Measurements from ENCODE around the gene SLC7A4.
A peak's percentile ranks its signal among the peaks of the same experiment; 100 is the strongest.
"Not testable (repeated sequence)": the region's sequence is repeated elsewhere in the genome, so short reads cannot be mapped to it uniquely, and the experiment has no call there.

SLC7A4 gene

GRCh38 chr22:21018314-21018713 is 14.0 kb downstream of the SLC7A4 start:
- H3K9me3 Mint-ChIP-seq: no peaks in the 10 kb centered on the region
- peak overlapping the region in 1 of 2 donors; percentile 20 for H3K27ac Mint-ChIP-seq

GRCh38 chr22:21016644-21017420 is 15.5 kb downstream of the SLC7A4 start:
- no peak overlapping the region for H3K27ac Mint-ChIP-seq
- H3K4me3 Mint-ChIP-seq: no peak overlapping the region
- ATAC-seq: no peak

More at GRCh38 chr22:21018314-21018713, 14.0 kb downstream of the SLC7A4 start:
- ATAC-seq: no peak
- no peak for DNase-seq
- no peak overlapping the region for H3K4me3 Mint-ChIP-seq
- H3K27me3 Mint-ChIP-seq: no peaks in the 10 kb centered on the region
- peaks cover 18% of the 10 kb centered on the region for H3K4me1 Mint-ChIP-seq

GRCh38 chr22:21015466-21016006 is 16.8 kb downstream of the SLC7A4 start:
- peak overlapping the region; percentile 21 to 98 for H3K4me3 Mint-ChIP-seq
- no peaks in the 10 kb centered on the region for H3K9me3 Mint-ChIP-seq
- H3K27me3 Mint-ChIP-seq: no peaks in the 10 kb centered on the region
- DNase-seq: no peak
- peaks cover 18% of the 10 kb centered on the region for H3K4me1 Mint-ChIP-seq
- no peak for ATAC-seq
- H3K27ac Mint-ChIP-seq: no peak overlapping the region

More at GRCh38 chr22:21016644-21017420, 15.5 kb downstream of the SLC7A4 start:
- DNase-seq: no peak
- H3K27me3 Mint-ChIP-seq: no peaks in the 10 kb centered on the region
- H3K9me3 Mint-ChIP-seq: no peaks in the 10 kb centered on the region
- peaks cover 18% of the 10 kb centered on the region for H3K4me1 Mint-ChIP-seq

- Mint-ChIP-seq H3K27ac (peak within 1 kb of the TSS; percentile 82 to 89), H3K27me3 (no peaks in the 10 kb centered on the region), H3K9me3 (no peaks in the 10 kb centered on the region), H3K4me1 (peaks cover 18% of the 10 kb centered on the region), H3K4me3 (peak within 1 kb of the TSS; percentile 92 to 98)
- ATAC-seq (no peak), DNase-seq (no peak)
Measured at GRCh38 chr22:21014726-21015465, 17.5 kb downstream of the SLC7A4 start, which contains the start of gene P2RX6. Gene P2RX6 (plus strand): TSS chr22:21015165. CDS start chr22:21015175, 10 bp downstream.

- Mint-ChIP-seq H3K27ac (peak overlapping the region; percentile 82 to 89), H3K4me1 (peaks cover 18% of the 10 kb centered on the region), H3K9me3 (no peaks in the 10 kb centered on the region), H3K27me3 (no peaks in the 10 kb centered on the region), H3K4me3 (peak overlapping the region; percentile 92 to 98)
- peak; percentile 95 for ATAC-seq
- DNase-seq: peak; percentile 86 to 90
Measured at GRCh38 chr22:21014202-21014725, 18.1 kb downstream of the SLC7A4 start.

- Mint-ChIP-seq H3K9me3 (no peaks in the 10 kb centered on the region), H3K27ac (peak overlapping the region; percentile 82 to 89), H3K27me3 (no peaks in the 10 kb centered on the region), H3K4me3 (peak overlapping the region; percentile 92 to 98), H3K4me1 (peaks cover 18% of the 10 kb centered on the region)
- DNase-seq: no peak
- no peak for ATAC-seq
Measured at GRCh38 chr22:21013657-21014201, 18.6 kb downstream of the SLC7A4 start.

- Mint-ChIP-seq H3K27ac (no peak overlapping the region), H3K4me1 (peaks cover 18% of the 10 kb centered on the region), H3K4me3 (peak overlapping the region; percentile 92 to 98), H3K9me3 (no peaks in the 10 kb centered on the region), H3K27me3 (no peaks in the 10 kb centered on the region)
- DNase-seq (no peak), ATAC-seq (no peak)
Measured at GRCh38 chr22:21012446-21013407, 19.6 kb downstream of the SLC7A4 start.

GRCh38 chr22:21010426-21011113 is 21.8 kb downstream of the SLC7A4 start:
- ATAC-seq (no peak), DNase-seq (no peak)
- Mint-ChIP-seq H3K27me3 (no peaks in the 10 kb centered on the region), H3K4me3 (no peak overlapping the region), H3K9me3 (no peaks in the 10 kb centered on the region), H3K27ac (no peak overlapping the region), H3K4me1 (peaks cover 18% of the 10 kb centered on the region)

- H3K4me3 Mint-ChIP-seq: no peak overlapping the region
- no peak for ATAC-seq
- DNase-seq: no peak
- no peak overlapping the region for H3K27ac Mint-ChIP-seq
- H3K4me1 Mint-ChIP-seq: peaks cover 12% of the 10 kb centered on the region
- no peaks in the 10 kb centered on the region for H3K27me3 Mint-ChIP-seq
- H3K9me3 Mint-ChIP-seq: no peaks in the 10 kb centered on the region
Measured at GRCh38 chr22:21009638-21010425, 22.5 kb downstream of the SLC7A4 start.

GRCh38 chr22:21009208-21009607 is 23.2 kb downstream of the SLC7A4 start:
- H3K27me3 Mint-ChIP-seq, DNase-seq, H3K4me1 Mint-ChIP-seq, H3K9me3 Mint-ChIP-seq, H3K4me3 Mint-ChIP-seq, H3K27ac Mint-ChIP-seq, ATAC-seq: not testable (repeated sequence)

GRCh38 chr22:21003782-21004181 is 28.6 kb downstream of the SLC7A4 start:
- peaks cover 34% of the 10 kb centered on the region for H3K4me1 Mint-ChIP-seq
- DNase-seq (no peak), ATAC-seq (no peak)
- no peaks in the 10 kb centered on the region for H3K27me3 Mint-ChIP-seq
- H3K4me3 Mint-ChIP-seq: peak overlapping the region; percentile 93 to 98
- H3K27ac Mint-ChIP-seq: peak overlapping the region in 1 of 2 donors; percentile 97
- no peaks in the 10 kb centered on the region for H3K9me3 Mint-ChIP-seq

- H3K4me1 Mint-ChIP-seq: peaks cover 43% of the 10 kb centered on the region
- no peaks in the 10 kb centered on the region for H3K9me3 Mint-ChIP-seq
- DNase-seq (peak; percentile 97), ATAC-seq (peak; percentile 95)
- peak within 1 kb of the TSS; percentile 97 to 98 for H3K27ac Mint-ChIP-seq
- no peaks in the 10 kb centered on the region for H3K27me3 Mint-ChIP-seq
- H3K4me3 Mint-ChIP-seq: peak within 1 kb of the TSS; percentile 93 to 98
Measured at GRCh38 chr22:21001601-21002325, 30.6 kb downstream of the SLC7A4 start, which contains the start of gene THAP7. Gene THAP7 (minus strand): TSS chr22:21002118. CDS start chr22:21001911, 207 bp downstream.
